Hepatocyte (in vitro differentiated cells): ENCODE measurements around the gene RFX7. TPM values are rescaled to one million over a fixed set of nuclear protein-coding genes. Genes with fewer than 3 reads are reported as not detected.
A peak's percentile ranks its signal among the peaks of the same experiment; 100 is the strongest.

Experiments
- DNase-seq: peaks from one replicate; pipeline ENCODE4 v3.0.0-alpha.2; 2016; ENCODE audit warnings: low spot score
- H2AFZ ChIP-seq: fragments of 200-600 bp; sonication (generic); 2 replicates; pipeline ENCODE4 v1.6.0; 2016; ENCODE audit warnings: antibody characterized with exemption, mild to moderate bottlenecking
- H3K27ac ChIP-seq: fragments of 200-600 bp; sonication (generic); 2 replicates; pipeline ENCODE4 v1.5.1; 2016; ENCODE audit warnings: mild to moderate bottlenecking
- H3K27me3 ChIP-seq: fragments of 200-600 bp; sonication (generic); 2 replicates; pipeline ENCODE4 v1.6.1; 2016
- H3K36me3 ChIP-seq: fragments of 200-600 bp; sonication (generic); replicated peaks from 2 replicates; pipeline ENCODE4 v1.5.1; 2016; ENCODE audit warnings: low read depth; ENCODE audit not compliant: insufficient read depth
- H3K4me1 ChIP-seq: fragments of 200-600 bp; sonication (generic); 2 replicates; pipeline ENCODE4 v1.5.1; 2016; ENCODE audit warnings: mild to moderate bottlenecking, moderate library complexity; ENCODE audit not compliant: insufficient read depth
- H3K4me2 ChIP-seq: fragments of 200-600 bp; sonication (generic); 2 replicates; pipeline ENCODE4 v1.6.0; 2016
- H3K4me3 ChIP-seq: fragments of 200-600 bp; sonication (generic); 2 replicates; pipeline ENCODE4 v1.5.1; 2016; ENCODE audit warnings: mild to moderate bottlenecking
- H3K79me2 ChIP-seq: fragments of 200-600 bp; sonication (generic); 2 replicates; pipeline ENCODE4 v1.6.0; 2017; ENCODE audit warnings: mild to moderate bottlenecking
- H3K9me2 ChIP-seq: fragments of 200-600 bp; sonication (generic); replicated peaks from 2 replicates; pipeline ENCODE4 v1.6.0; 2017; ENCODE audit warnings: mild to moderate bottlenecking; ENCODE audit not compliant: insufficient read depth
- H3K9me3 ChIP-seq: fragments of 200-600 bp; sonication (generic); 2 replicates; pipeline ENCODE4 v1.5.1; 2016; ENCODE audit warnings: low read depth, mild to moderate bottlenecking
- H4K20me1 ChIP-seq: fragments of 200-600 bp; sonication (generic); 2 replicates; pipeline ENCODE4 v1.6.0; 2016; ENCODE audit warnings: mild to moderate bottlenecking; ENCODE audit not compliant: insufficient read depth, poor library complexity, severe bottlenecking
- EZH2 ChIP-seq: fragments of 200-600 bp; sonication (generic); IDR thresholded peaks from 2 replicates; pipeline ENCODE4 v1.6.1; 2016; ENCODE audit warnings: antibody characterized with exemption, mild to moderate bottlenecking, borderline replicate concordance
- EZH2phosphoT487 ChIP-seq: fragments of 200-600 bp; sonication (generic); IDR thresholded peaks from one replicate; pipeline ENCODE4 v1.6.1; 2018; ENCODE audit warnings: antibody characterized with exemption, mild to moderate bottlenecking, low read depth, moderate library complexity; ENCODE audit not compliant: unreplicated experiment, severe bottlenecking
- WGBS: methylation state at CpG from one replicate; pipeline ENCODE4 v1.1.6; 2016; ENCODE audit warnings: low lambda C conversion rate; ENCODE audit errors: missing lambda C conversion rate; 5-methylcytosine and 5-hydroxymethylcytosine counted together
- polyA plus RNA-seq: library from polyadenylated mRNA; unstranded; fragments of >200 nt; fragmentation: Nextera tagmentation; extraction: Ambion mirVana; gene quantifications from 2 replicates; pipeline ENCODE4 v1.2.1, GENCODE V29; 2016
- total RNA-seq: library from RNA; depleted of rRNA; stranded (reverse); fragments of >200 nt; gene quantifications from 2 replicates; pipeline ENCODE4 v1.2.3, GENCODE V29; 2014
- TF ChIP-seq, protein P1 (sequence below): fragments of 200-600 bp; sonication (generic); IDR thresholded peaks from 2 replicates; pipeline ENCODE4 v1.5.1; 2016; ENCODE audit warnings: antibody characterized with exemption, mild to moderate bottlenecking; ENCODE audit not compliant: poor library complexity

RFX7 gene
- total and polyA plus RNA-seq, 2 experiments from 2014 or later: 4.3 to 8.3 TPM

DNA sequence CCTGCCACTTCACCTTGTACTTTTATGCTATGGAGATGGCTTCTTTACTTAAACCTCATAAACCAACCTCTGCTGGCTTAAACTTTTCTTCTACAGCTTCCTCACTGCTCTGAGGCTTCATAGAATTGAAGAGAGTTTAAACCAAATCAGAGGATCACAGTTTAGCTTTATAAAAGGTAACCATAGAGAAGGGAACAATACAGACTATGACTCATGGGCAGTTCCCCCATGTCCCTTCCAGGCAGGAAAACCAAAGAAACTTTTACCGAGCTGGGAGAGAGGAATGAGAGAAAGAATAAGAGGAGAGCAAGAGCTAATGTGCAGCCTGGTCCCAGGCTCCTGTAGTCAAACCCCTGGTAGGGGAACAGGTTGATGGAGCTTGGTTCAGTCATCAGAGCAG is 196.3 kb downstream of the RFX7 start:
- TF ChIP-seq, protein P1, sequence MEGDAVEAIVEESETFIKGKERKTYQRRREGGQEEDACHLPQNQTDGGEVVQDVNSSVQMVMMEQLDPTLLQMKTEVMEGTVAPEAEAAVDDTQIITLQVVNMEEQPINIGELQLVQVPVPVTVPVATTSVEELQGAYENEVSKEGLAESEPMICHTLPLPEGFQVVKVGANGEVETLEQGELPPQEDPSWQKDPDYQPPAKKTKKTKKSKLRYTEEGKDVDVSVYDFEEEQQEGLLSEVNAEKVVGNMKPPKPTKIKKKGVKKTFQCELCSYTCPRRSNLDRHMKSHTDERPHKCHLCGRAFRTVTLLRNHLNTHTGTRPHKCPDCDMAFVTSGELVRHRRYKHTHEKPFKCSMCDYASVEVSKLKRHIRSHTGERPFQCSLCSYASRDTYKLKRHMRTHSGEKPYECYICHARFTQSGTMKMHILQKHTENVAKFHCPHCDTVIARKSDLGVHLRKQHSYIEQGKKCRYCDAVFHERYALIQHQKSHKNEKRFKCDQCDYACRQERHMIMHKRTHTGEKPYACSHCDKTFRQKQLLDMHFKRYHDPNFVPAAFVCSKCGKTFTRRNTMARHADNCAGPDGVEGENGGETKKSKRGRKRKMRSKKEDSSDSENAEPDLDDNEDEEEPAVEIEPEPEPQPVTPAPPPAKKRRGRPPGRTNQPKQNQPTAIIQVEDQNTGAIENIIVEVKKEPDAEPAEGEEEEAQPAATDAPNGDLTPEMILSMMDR: no peak
- no peak overlapping the region for H3K4me2 ChIP-seq
- 74% methylated on average over 1 of the region's 1 CpG for WGBS
- no peak for DNase-seq
- no peak overlapping the region for H2AFZ ChIP-seq
- peaks cover 13% of the 10 kb centered on the region for H3K4me1 ChIP-seq
- no peaks in the 10 kb centered on the region for H3K9me2 ChIP-seq
- no peaks in the 10 kb centered on the region for H4K20me1 ChIP-seq
- no peaks in the 10 kb centered on the region for H3K27me3 ChIP-seq
- H3K36me3 ChIP-seq: no peaks in the 10 kb centered on the region
- no peaks in the 10 kb centered on the region for H3K9me3 ChIP-seq
- H3K4me3 ChIP-seq: no peak overlapping the region
- H3K27ac ChIP-seq: no peak overlapping the region
- H3K79me2 ChIP-seq: no peaks in the 10 kb centered on the region

DNA sequence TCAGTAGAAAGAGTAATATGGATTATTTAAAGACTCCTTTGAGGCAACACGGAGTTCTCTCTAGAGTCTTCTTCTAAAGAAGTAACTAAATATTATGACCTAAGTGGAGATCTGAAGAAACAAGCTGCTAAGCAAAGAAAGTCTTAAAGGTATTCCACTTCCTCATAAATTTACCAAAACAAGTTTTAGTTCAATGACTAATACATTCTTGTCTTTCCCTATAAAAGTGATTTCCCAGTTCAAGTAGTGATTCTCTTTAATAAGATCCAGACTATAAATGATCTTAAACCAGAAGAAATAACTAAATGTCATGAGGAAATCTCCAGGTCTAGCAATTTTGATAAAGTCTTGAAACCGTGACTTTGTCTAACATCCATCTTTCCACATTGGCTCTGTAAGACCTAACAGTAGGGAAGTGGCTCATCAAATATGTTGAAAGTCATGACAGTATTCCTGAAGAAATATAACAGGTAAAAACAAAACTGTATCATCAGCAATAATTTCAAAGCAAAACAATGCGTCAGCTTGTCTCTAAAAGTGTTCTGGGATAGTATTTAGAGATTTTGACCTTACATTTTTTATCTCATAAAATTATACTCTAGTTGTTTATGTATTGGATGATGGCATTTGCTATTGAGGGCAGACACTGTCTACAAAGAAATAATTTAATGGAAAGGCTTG is 198.5 kb downstream of the RFX7 start:
- Histone ChIP-seq H3K27ac (peak overlapping the region; percentile 96), H3K36me3 (no peaks in the 10 kb centered on the region), H3K79me2 (no peaks in the 10 kb centered on the region), H4K20me1 (no peaks in the 10 kb centered on the region), H3K9me3 (no peaks in the 10 kb centered on the region), H3K27me3 (no peaks in the 10 kb centered on the region), H2AFZ (no peak overlapping the region), H3K4me3 (no peak overlapping the region), H3K4me1 (peaks cover 29% of the 10 kb centered on the region), H3K4me2 (no peak overlapping the region), H3K9me2 (no peaks in the 10 kb centered on the region)
- no peak for TF ChIP-seq EZH2
- TF ChIP-seq, protein P1: no peak
- TF ChIP-seq EZH2phosphoT487: no peak
- no peak for DNase-seq
- WGBS: 86% methylated on average over 3 of the region's 3 CpGs

DNA sequence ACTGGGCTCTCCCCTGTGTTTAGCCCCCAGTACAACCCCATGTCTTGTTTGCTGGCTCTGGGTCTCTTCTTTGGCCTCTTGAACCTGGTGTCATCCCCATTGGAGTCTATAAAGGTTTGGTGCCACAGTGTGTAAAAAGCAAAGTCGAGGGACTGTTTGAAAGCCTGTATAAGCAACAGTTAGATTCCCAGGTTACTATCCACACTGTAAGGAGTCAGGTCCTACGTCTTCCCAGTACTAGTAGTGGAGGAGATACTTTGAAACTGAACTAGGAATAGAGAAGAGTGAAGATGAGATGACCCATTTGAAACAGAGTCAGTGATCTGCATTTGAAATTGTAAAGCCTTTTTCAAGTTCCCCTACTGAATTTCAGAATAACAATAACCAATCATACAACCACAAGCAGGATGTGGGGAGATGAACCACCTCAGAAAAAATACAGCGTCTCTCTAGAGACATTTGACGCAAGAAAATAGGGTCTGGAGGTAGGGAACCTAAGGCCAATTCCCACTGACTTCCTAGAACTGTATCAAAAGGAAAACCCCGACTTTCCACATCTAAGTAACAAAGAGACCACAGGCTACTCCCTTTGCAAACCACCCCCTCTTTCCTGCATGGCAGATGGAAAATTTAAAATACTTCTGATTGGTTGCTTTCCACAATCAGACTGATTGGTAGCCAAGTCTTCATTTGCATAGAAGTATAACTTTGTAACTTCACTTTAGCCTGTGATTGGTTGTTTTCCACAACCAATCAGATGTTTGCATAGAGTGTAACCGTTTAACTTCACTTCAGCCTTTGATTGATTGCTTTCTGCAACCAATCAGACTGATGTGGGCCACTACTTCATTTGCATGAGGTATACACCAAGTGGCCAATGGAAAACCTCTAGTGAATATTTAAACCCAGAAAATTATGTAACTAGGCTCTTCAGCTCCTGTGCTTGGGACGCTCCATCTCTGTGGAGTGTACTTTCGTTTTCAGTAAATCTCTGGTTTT is 200.4 kb downstream of the RFX7 start:
- Histone ChIP-seq H3K4me2 (peak overlapping the region; percentile 48), H4K20me1 (no peaks in the 10 kb centered on the region), H3K27ac (peak overlapping the region; percentile 96), H3K36me3 (no peaks in the 10 kb centered on the region), H3K9me2 (no peaks in the 10 kb centered on the region), H3K27me3 (no peaks in the 10 kb centered on the region), H3K4me3 (no peak overlapping the region), H3K79me2 (no peaks in the 10 kb centered on the region), H3K9me3 (no peaks in the 10 kb centered on the region), H2AFZ (no peak overlapping the region), H3K4me1 (peaks cover 43% of the 10 kb centered on the region)
- TF ChIP-seq, protein P1: no peak
- no peak for DNase-seq
- 86% methylated on average over 8 of the region's 8 CpGs for WGBS
